ENCODE results near the gene GRIP1. TPM values are rescaled to one million over a fixed set of nuclear protein-coding genes. Genes with fewer than 3 reads are reported as not detected.

Gene GRIP1
- total RNA-seq, 2 experiments from 2014 or later, result 0.61 to 1.9 TPM

DNA sequence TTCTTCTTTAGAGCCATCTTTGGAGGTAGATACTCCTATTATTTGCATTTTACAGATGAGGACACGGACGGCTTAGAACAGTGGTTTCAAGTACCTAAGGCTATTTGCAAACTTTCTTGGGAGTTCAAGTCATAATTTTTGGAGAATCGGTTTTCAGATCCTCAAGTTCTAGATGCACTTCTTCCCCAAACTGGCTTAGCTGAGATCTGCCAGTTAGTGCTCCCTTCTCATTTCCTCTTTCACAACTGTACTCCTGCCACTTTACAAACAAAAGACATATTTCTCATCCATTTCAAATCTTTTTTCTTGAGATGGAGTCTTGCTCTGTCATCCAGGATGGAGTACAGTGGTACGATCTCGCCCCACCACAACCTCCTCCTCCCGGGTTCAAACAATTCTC lies 299.3 kb downstream of the GRIP1 start:
- Mint-ChIP-seq H3K4me3 (no peak overlapping the region), H3K9me3 (ENCODE audit: low read depth) (no peaks in the 10 kb centered on the region), H3K4me1 (no peaks in the 10 kb centered on the region), H3K27ac (no peak overlapping the region), H3K27me3 (no peaks in the 10 kb centered on the region), H3K36me3 (no peaks in the 10 kb centered on the region)
- ATAC-seq (no peak), DNase-seq (no peak)
- CTCF ChIA-PET, result no interaction called here

DNA sequence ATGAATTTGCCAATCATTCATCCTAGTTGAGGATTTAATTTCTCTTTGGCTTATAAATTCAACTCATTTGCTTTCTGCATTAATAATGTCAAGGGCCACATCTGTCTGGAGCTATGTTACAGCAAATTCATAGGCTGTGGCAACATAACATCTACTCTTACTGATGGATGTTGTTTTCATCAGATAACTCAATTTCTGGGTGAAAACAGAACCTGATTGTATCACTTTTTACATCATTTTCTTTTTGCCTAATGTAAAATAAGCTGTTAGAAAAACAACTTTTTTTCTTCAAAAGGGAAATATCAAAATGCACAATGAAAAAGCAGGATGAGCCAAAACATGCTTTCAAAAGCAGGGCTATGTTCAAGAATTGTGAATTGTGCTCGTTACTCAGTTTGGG lies 303.3 kb downstream of the GRIP1 start:
- DNase-seq (no peak), ATAC-seq (no peak)
- CTCF ChIA-PET, result interaction anchor here (1.6 to 1.9 kb wide), 3 partner anchors 9 to 97 kb away, joined by 5 to 9 read pairs (median 5); no protein-coding TSS in a partner anchor
- no peak overlapping the region for H3K27ac Mint-ChIP-seq
- H3K4me1 Mint-ChIP-seq, result no peaks in the 10 kb centered on the region
- H3K36me3 Mint-ChIP-seq, result no peaks in the 10 kb centered on the region
- H3K27me3 Mint-ChIP-seq, result no peaks in the 10 kb centered on the region
- H3K9me3 Mint-ChIP-seq (ENCODE audit: low read depth), result no peaks in the 10 kb centered on the region
- H3K4me3 Mint-ChIP-seq, result no peak overlapping the region

DNA sequence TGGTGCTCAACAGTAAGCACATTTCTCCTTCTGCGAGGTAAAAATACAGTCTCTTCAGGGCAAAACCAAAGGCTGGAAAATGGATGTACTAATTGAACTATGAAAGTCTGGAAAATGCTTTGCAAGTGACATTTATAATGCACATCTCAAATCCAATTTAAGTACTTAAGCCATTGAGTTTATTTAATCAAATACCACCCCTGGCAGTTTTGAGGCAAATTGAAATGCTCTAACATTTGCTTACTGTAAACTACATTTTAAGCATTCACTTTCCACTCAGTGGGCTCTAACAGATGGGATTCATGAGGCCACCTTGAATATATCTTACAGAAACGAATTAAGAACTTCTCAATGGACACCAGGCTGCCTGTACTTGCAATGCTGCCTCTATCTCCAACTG lies 306.9 kb downstream of the GRIP1 start:
- CTCF ChIA-PET, result no interaction called here
- Mint-ChIP-seq H3K36me3 (no peaks in the 10 kb centered on the region), H3K4me1 (no peaks in the 10 kb centered on the region), H3K9me3 (ENCODE audit: low read depth) (no peaks in the 10 kb centered on the region), H3K4me3 (no peak overlapping the region), H3K27me3 (no peaks in the 10 kb centered on the region), H3K27ac (no peak overlapping the region)
- no peak for ATAC-seq
- no peak for DNase-seq

DNA sequence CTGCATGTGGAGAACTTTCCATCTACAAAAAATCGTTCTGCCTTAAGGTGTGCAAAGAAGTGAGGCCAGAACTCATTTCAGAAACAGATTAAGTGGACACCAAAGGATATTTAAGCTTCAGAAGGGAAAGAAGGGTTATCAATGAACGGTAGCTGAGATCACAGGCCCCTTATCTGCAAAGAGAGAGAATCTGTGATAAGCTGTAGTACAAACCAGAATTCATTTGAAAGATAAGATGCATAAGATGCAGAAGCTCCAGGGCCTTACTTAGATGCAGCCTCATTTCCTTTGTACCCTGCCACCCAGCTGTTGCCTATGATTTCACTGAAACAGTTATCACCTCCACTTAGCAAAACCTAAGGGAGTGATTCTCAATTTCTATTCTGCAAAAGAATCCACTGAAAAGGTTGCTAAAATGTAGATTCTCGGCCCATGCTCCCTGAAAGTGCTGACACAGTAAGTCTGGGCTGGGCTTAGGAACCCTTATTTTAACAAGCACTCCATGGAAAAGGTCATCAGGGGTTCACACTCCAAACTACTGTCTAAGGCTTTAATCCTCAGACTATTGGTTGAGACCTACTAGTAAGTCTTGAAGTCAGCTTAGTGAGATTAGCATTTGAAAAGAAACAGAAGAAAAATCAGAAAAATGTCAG lies 311.7 kb downstream of the GRIP1 start:
- H3K4me3 Mint-ChIP-seq, result no peak overlapping the region
- no peaks in the 10 kb centered on the region for H3K27me3 Mint-ChIP-seq
- CTCF ChIA-PET, result interaction anchor here (1.5 kb wide), 1 partner anchor 197 kb away, joined by 4 read pairs; the partner anchor contains the start of gene TMBIM4
- no peaks in the 10 kb centered on the region for H3K9me3 Mint-ChIP-seq (ENCODE audit: low read depth)
- DNase-seq (no peak), ATAC-seq (no peak)
- peaks cover 2% of the 10 kb centered on the region for H3K36me3 Mint-ChIP-seq
- no peak overlapping the region for H3K27ac Mint-ChIP-seq
- no peaks in the 10 kb centered on the region for H3K4me1 Mint-ChIP-seq

DNA sequence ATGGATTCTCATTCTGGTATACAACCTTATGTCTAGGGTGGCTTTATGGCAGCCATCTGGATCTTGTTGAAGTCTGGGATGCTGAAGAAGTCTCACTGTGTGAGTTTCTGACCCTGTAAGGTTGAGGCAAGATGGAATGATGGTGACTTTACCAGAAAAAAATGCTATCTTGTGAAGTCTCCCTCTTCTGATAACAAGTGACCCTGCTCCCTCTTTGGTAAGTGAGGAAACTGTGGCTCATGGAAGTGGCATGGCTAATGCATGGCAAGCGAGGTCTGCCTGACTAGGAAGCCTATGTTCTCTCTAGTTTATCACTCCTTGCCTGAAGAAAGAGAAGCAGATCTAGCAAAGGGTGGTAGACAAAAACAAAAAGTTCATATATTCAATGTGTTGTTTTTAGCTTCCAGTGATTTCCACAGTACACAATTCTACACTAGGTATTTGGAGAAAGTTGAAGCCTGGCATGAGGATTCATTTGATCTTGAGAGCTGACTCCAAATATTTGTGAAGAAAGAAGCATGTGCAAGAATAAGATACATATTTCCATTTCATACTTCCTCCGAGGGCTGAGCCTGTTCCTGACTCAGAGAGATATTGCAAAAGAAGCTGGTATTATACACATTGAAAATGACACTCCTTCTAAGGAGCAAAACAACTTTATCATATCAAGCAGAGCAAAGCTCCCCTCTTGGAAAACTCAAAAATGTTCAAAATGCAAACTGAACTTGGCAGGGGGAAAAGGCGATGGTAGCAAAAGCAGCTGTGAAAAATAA lies 313.0 kb downstream of the GRIP1 start:
- Mint-ChIP-seq H3K27me3 (no peaks in the 10 kb centered on the region), H3K36me3 (peaks cover 2% of the 10 kb centered on the region), H3K27ac (no peak overlapping the region), H3K9me3 (ENCODE audit: low read depth) (no peaks in the 10 kb centered on the region), H3K4me3 (no peak overlapping the region), H3K4me1 (no peaks in the 10 kb centered on the region)
- ATAC-seq, result no peak
- no peak for DNase-seq
- CTCF ChIA-PET, result no interaction called here

DNA sequence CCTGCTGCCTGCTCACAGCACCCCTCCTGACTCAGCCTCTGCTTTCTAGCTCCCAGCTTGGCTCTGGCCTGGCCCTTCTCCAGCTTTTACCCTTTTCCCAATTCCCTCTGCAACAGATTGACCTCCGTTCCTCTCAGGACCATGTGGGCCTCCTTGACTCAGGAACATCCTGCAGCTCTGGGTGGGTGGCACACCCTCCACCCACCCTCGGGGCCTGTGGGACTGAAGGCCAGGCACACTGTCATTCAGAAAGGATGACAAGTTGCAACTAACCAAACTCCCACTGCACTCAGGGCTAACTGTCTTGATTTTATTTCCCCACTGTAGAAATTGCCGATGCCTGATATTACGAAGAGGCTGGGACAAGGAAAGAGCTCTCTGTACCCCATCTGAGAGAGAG lies 317.2 kb downstream of the GRIP1 start:
- no peak for DNase-seq
- Mint-ChIP-seq H3K9me3 (ENCODE audit: low read depth) (no peaks in the 10 kb centered on the region), H3K4me1 (no peaks in the 10 kb centered on the region), H3K36me3 (peaks cover 2% of the 10 kb centered on the region), H3K27ac (no peak overlapping the region), H3K27me3 (no peaks in the 10 kb centered on the region), H3K4me3 (no peak overlapping the region)
- no peak for ATAC-seq
- CTCF ChIA-PET, result interaction anchor here (0.7 to 1.5 kb wide), 3 partner anchors 9 to 500 kb away, joined by 3 read pairs; no protein-coding TSS in a partner anchor

DNA sequence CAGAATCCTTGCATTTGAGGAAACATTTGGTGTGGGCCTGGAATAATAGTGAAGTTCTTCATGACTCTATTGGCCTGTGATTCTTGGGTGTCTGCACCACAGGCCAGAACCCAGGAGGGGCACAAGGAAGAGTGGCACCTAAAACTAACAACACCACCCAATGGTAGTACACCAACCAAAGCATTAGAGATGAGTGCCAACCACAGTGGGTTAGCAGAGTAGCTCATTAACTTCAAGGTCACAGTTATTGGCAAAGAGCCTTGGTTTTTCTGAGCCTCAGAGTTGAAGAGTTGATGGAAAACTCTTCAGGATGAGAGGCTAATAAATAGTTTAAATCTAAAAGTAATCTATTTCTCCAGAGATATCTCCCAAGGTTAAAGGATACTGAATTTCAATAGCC lies 319.6 kb downstream of the GRIP1 start:
- ATAC-seq (no peak), DNase-seq (no peak)
- Mint-ChIP-seq H3K36me3 (peaks cover 2% of the 10 kb centered on the region), H3K27me3 (no peaks in the 10 kb centered on the region), H3K4me1 (no peaks in the 10 kb centered on the region), H3K4me3 (no peak overlapping the region), H3K27ac (no peak overlapping the region), H3K9me3 (ENCODE audit: low read depth) (no peaks in the 10 kb centered on the region)
- CTCF ChIA-PET, result no interaction called here

DNA sequence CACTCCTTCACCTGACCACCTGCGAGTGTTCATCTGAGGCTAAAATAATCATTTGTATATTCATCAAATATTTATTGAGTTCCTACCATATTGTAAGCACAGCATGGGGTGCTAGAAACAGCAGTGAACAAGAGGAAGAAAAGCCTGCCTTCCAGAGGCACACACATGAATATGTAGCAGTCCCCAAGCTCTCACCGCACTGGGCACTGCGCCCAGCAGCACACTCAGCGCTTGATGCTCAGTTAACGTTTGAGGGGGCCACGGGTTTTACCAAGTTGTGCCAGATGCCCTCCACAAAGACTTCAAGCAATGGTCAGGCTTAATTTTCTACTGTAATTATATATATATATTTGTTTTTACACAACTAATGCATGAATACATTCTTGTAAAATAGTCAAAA lies 324.6 kb downstream of the GRIP1 start:
- ATAC-seq, result no peak
- Mint-ChIP-seq H3K9me3 (ENCODE audit: low read depth) (no peaks in the 10 kb centered on the region), H3K27me3 (no peaks in the 10 kb centered on the region), H3K27ac (no peak overlapping the region), H3K4me3 (no peak overlapping the region), H3K4me1 (no peaks in the 10 kb centered on the region), H3K36me3 (peaks cover 10% of the 10 kb centered on the region)
- CTCF ChIA-PET, result no interaction called here
- no peak for DNase-seq

DNA sequence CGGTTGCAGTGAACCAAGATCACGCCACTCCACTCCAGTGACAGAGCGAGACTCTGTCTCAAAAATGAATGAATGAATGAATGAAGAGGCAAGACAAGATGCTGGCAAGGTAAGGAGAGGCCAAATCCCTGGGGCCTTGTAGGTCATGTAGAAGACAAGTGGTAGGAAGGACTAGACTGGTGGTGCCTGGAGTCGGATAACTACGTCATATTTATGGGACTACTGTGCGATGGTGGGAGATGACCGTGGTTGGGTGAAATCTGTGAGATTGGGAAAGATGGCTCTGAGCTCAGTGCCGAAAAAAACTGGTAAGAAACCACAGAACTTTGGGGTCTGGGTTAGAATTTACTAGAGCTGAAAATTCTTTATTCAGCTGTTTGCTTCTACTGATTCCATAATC lies 326.0 kb downstream of the GRIP1 start:
- DNase-seq (no peak), ATAC-seq (no peak)
- no peaks in the 10 kb centered on the region for H3K9me3 Mint-ChIP-seq (ENCODE audit: low read depth)
- H3K4me1 Mint-ChIP-seq, result no peaks in the 10 kb centered on the region
- H3K36me3 Mint-ChIP-seq, result peaks cover 12% of the 10 kb centered on the region
- CTCF ChIA-PET, result interaction anchor here (0.8 to 1.3 kb wide), 4 partner anchors 9 to 56 kb away, joined by 3 to 4 read pairs (median 3); no protein-coding TSS in a partner anchor
- H3K27ac Mint-ChIP-seq, result no peak overlapping the region
- no peak overlapping the region for H3K4me3 Mint-ChIP-seq
- H3K27me3 Mint-ChIP-seq, result no peaks in the 10 kb centered on the region

DNA sequence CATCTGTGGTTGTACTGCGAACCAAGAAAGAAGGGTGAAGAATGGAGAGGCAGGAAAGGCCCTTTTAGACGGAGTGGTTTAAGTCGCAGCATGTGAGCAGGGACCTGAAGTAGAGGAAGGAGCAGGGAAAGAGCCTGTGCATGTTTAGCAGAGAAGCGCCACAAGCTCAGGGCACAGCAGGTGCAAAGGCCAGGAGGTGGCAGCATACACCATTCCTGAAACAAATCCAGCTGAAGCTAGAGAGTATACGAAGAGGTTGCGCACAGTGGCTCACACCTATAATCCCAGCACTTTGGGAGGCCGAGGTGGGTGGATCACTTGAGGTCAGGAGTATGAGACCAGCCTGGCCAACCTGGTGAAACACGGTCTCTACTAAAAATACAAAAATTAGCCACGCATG lies 326.7 kb downstream of the GRIP1 start:
- H3K4me1 Mint-ChIP-seq, result no peaks in the 10 kb centered on the region
- CTCF ChIA-PET, result interaction anchor here (0.7 to 1.3 kb wide), 3 partner anchors 9 to 82 kb away, joined by 3 to 4 read pairs (median 3); no protein-coding TSS in a partner anchor
- ATAC-seq (no peak), DNase-seq (no peak)
- H3K4me3 Mint-ChIP-seq, result no peak overlapping the region
- no peaks in the 10 kb centered on the region for H3K9me3 Mint-ChIP-seq (ENCODE audit: low read depth)
- no peaks in the 10 kb centered on the region for H3K27me3 Mint-ChIP-seq
- H3K27ac Mint-ChIP-seq, result no peak overlapping the region
- H3K36me3 Mint-ChIP-seq, result peaks cover 14% of the 10 kb centered on the region

DNA sequence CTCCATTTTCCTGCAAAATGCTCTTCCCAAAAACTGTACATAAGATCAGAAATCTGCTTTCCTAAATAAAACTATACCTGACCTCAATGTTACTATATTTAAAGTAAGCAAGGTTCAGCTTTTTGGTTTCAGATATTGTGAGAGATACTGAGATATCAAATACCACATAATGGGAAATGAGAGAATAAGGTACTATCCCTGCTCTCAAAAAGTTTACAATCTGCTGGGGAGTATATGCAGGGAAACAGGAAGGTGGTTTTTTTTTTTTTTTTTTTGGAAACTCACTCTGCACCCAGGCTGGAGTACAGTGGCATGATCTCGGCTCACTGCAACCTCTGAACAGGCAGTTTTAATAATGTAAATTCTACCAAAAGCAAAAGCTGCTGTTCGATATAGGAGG lies 327.6 kb downstream of the GRIP1 start:
- DNase-seq, result no peak
- no peaks in the 10 kb centered on the region for H3K9me3 Mint-ChIP-seq (ENCODE audit: low read depth)
- CTCF ChIA-PET, result interaction anchor here (1.0 kb wide), 1 partner anchor 72 kb away, joined by 3 read pairs; no protein-coding TSS in a partner anchor
- no peak overlapping the region for H3K4me3 Mint-ChIP-seq
- H3K36me3 Mint-ChIP-seq, result peaks cover 22% of the 10 kb centered on the region
- H3K4me1 Mint-ChIP-seq, result peaks cover 1% of the 10 kb centered on the region
- no peak for ATAC-seq
- H3K27me3 Mint-ChIP-seq, result no peaks in the 10 kb centered on the region
- no peak overlapping the region for H3K27ac Mint-ChIP-seq

DNA sequence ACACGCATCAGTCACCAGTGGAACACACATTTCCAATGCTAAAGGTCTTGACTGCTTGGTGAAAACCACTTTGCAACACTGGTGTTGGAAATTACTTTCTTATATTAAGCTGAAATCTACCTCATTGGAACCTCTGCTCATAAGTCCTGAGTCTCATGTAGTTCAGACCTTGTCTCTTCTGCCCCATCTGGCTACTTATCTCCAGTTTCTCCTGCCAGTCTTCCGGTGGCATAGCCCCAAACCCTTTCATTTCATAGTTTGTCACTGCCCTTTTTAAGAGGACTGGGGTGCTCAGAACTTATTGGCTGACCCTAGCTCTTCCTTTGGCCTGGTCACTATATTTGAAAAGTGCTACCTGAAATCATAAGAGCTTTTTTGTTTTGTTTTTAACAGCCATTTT lies 332.9 kb downstream of the GRIP1 start:
- no peaks in the 10 kb centered on the region for H3K27me3 Mint-ChIP-seq
- DNase-seq (no peak), ATAC-seq (no peak)
- H3K36me3 Mint-ChIP-seq, result peaks cover 61% of the 10 kb centered on the region
- CTCF ChIA-PET, result interaction anchor here (1.4 to 1.6 kb wide), 3 partner anchors 63 to 76 kb away, joined by 3 to 5 read pairs (median 4); no protein-coding TSS in a partner anchor
- no peak overlapping the region for H3K4me3 Mint-ChIP-seq
- H3K4me1 Mint-ChIP-seq, result peaks cover 12% of the 10 kb centered on the region
- peaks cover 13% of the 10 kb centered on the region for H3K9me3 Mint-ChIP-seq (ENCODE audit: low read depth)
- peak overlapping the region; percentile 32 for H3K27ac Mint-ChIP-seq

DNA sequence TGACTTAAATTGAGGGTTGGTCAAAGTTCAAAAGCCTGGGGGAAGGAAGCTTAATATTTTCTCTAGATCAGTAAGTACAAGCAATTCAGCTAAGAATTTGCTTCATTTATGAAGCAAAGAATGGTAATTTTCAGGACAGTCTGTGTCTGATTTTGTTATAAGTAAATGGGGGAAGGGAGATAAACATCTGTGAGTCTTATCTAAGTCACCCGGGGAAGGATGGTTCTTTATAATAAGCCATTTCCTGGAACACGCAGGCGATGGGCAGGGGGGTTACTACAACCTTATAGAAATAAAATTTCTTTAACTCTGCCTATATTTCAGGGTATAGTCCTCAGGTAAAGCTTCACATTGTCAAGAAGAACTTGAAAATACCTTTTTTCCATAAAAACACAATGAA lies 333.7 kb downstream of the GRIP1 start:
- Mint-ChIP-seq H3K4me3 (no peak overlapping the region), H3K4me1 (peaks cover 12% of the 10 kb centered on the region), H3K27ac (peak overlapping the region; percentile 18), H3K27me3 (no peaks in the 10 kb centered on the region), H3K36me3 (peaks cover 68% of the 10 kb centered on the region), H3K9me3 (ENCODE audit: low read depth) (peaks cover 13% of the 10 kb centered on the region)
- CTCF ChIA-PET, result interaction anchor here (1.4 to 1.6 kb wide), 3 partner anchors 64 to 76 kb away, joined by 3 to 5 read pairs (median 4); no protein-coding TSS in a partner anchor
- no peak for ATAC-seq
- DNase-seq, result no peak

DNA sequence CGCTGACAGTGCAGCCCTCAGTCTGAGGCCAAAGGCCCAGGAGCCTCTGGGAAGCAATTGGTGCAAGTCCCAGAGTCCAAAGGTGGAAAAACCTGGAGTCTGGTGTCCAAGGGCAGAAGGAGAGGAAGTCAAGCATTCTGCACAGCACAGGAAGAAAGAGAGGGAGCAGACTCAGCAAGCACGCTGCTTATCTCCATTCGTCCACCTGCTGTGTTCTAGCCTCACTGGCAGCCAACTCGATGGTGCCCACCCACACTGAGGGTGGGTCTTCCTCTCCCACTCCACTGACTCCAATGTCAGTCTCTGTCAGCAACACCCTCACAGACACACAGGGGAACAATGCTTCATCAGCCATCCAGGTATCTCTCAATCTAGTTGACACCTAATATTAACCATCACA lies 337.8 kb downstream of the GRIP1 start:
- Mint-ChIP-seq H3K27me3 (no peaks in the 10 kb centered on the region), H3K4me1 (peaks cover 11% of the 10 kb centered on the region), H3K27ac (no peak overlapping the region), H3K36me3 (peaks cover 76% of the 10 kb centered on the region), H3K9me3 (ENCODE audit: low read depth) (peaks cover 13% of the 10 kb centered on the region), H3K4me3 (no peak overlapping the region)
- ATAC-seq (no peak), DNase-seq (no peak)
- CTCF ChIA-PET, result no interaction called here
